GM19043 (cell line): ENCODE data around the gene IDH3G.
"Not testable (repeated sequence)": the region's sequence is repeated elsewhere in the genome, so short reads cannot be mapped to it uniquely, and the experiment has no call there.

ENCODE experiments used
- ATAC-seq: cut with Tn5 transposase; IDR thresholded peaks from one replicate; pipeline ENCODE4 v1.9.1; 2021; ENCODE audit warnings: low read depth; ENCODE audit not compliant: unreplicated experiment

IDH3G gene

DNA sequence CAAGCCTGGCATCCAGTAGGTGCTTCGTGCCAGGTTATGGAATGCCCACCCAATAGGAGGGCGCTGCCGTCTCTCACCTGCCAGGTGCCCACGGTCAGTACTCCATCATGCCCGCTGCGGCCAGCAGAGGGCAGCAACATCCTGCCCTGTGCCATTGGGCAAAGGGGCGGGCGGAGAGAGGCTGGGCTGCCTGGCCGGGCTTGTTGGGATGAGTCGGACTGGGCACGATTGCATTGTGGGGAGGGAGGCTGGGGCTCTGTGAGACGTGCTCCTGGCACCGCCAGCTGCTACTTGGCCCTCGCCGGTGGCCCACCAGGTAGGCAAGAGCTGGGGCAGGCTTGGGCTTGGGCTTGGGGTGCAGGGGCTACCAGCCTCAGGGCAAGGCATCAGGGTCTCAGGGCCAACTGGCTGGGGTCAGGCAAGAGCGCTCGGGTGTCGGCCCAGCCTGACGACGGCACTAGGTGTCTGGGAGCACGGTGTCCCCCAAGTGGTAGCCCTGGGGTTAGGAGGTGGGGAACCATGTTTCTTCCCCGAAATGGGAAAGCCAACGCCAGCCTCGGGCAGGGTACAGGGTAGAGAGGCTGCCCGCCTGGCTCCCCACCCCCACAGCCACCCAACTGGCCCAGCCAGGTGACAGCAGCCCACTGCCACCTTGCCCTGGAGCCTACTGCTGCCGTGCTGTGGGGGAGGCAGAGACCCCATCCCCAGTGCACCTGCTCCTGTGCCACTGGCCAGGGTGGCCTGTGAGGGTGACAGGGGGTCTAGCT, 30.0 kb downstream of the IDH3G start, which contains the start of gene PLXNB3:
Gene PLXNB3, plus strand, starts transcription at position 261 of the 767 bp plus-strand sequence. CDS start 1,287 bp downstream, outside the sequence.
- ATAC-seq: no peak

GRCh38 chrX:153763298-153763932, 30.8 kb downstream of the IDH3G start:
- no peak for ATAC-seq

DNA sequence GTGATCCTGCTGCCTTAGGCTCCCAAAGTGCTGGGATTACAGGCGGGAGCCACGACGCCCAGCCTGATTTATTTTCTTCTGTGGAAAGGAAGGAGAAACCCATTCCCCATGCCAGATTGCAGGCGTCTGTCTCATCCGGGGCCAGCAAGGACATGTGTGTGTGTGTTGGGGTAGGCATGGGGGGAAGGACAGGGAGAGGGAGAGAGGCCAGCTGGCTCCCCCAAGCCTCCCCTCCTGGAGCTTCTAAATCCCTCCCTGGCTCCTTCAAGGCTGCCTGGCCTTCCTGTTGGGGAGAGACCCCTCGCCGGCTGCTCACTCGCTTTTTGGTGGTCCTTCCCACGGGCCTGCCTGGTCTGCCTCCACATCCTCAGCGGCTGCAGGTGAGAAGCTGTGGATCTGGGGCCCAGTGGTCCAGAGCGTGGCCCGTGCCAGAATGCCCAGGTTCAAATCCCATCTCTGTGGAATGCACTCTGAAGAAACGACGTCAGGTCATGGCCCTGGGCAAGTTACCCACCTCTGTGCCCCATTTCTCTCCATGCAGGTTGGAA, 31.5 kb downstream of the IDH3G start:
- no peak for ATAC-seq

- ATAC-seq: no peak
Observed at GRCh38 chrX:153761863-153762262, 32.3 kb downstream of the IDH3G start.

DNA sequence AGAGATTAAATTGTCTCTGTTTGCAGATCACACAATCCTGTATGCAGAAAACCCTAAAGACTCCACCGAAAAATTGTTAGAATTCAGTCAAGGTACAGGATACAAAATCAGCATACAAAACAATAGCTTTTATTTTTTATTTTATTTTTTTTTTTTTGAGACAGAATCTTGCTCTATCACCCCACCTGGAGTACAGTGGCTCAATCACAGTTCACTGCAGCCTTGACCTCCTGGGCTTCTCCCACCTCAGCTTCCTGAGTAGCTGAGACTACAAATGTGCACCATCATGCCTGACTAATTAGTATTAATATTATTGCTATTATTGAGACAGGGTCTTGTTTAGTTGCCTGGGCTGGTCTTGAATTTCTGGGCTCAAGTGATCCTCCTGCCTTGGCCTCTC, 39.0 kb downstream of the IDH3G start:
- no peak for ATAC-seq

DNA sequence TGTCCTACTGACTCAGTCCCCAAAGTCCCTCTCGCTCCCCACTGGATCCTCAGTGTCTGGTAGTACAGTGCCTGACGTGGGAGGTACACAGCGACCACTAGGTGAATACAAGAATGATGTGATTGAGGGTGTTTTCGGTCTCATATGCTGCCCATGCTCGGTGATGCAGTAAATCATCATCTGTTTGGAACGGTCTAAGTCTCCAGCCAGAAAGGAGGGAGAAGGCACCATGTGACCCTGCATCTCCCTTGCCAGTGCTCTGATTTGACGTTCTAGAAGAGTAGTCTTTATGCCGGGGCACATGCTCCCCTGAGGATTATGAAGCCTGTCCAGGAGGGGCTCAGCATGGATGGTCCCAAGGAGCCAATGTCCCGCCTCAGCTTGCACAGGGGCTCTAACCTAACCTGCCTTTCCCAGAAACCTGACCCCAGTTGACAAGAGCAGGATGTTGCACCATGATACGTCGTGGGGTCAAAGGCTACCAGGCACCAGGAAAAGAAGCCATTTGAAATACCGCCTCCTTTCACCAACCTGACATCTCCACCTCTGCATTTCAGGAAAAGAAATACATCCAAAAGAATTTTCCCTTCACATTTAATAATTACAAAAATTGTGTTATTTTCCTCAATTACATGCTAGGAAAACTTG, 43.9 kb downstream of the IDH3G start:
- ATAC-seq: no peak

DNA sequence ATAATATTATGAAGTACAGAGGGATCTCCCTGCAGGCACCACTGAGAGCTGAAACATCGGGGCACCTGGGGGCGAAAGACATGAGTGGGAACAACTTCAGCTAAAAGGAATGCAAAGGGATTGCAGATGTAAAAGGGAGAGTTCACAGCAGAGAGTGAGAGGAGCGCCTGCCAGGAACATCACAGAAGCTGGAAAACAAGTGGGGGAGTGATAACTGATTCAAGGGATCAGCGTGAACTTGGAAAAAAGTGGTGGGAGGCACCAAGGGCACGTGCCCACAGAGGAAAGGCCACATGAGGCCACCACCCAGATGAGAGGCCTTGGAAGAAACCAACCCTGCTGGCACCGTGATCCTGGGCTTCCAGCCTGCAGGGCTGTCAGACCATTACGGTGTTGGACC, 45.2 kb downstream of the IDH3G start:
- not testable (repeated sequence) for ATAC-seq

DNA sequence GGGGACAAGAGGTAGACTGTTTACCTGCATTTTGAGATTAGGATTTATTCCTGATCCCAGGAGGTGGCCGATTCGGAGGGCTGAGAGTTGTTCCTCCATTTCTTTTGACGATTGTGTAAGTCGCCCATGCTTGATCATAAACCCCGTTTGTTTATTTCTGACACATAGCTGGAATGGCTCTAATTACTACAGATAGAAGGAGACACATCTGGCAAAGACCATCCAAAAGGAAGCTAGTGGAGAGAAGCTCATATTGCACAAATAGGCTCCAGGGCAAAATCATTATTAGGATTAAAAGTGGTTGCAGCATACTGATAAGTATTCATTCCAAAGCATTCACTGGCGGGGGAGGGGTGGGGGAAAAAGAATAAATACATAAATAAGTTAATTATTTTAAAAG, 47.2 kb downstream of the IDH3G start:
- not testable (repeated sequence) for ATAC-seq

DNA sequence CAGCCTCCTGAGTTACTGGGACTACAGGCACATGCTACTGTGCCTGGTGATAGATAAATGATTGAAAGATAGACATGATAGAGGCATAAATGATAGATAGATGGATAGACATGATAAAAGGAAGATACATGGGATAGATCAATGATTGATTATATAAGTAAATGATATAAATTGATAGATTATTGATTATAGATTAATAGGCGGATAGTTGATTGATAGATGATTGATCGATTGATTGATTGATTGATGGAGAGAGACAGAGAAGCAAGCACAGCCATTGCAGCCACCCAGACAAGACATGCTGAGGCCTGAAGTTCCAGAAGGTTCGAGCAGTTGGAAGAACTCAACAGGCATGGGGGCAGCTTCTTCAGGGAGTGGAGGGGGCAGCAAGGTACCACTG, 47.8 kb downstream of the IDH3G start:
- no peak for ATAC-seq

- ATAC-seq: not testable (repeated sequence)
Observed at GRCh38 chrX:153745067-153745433, 49.1 kb downstream of the IDH3G start.

DNA sequence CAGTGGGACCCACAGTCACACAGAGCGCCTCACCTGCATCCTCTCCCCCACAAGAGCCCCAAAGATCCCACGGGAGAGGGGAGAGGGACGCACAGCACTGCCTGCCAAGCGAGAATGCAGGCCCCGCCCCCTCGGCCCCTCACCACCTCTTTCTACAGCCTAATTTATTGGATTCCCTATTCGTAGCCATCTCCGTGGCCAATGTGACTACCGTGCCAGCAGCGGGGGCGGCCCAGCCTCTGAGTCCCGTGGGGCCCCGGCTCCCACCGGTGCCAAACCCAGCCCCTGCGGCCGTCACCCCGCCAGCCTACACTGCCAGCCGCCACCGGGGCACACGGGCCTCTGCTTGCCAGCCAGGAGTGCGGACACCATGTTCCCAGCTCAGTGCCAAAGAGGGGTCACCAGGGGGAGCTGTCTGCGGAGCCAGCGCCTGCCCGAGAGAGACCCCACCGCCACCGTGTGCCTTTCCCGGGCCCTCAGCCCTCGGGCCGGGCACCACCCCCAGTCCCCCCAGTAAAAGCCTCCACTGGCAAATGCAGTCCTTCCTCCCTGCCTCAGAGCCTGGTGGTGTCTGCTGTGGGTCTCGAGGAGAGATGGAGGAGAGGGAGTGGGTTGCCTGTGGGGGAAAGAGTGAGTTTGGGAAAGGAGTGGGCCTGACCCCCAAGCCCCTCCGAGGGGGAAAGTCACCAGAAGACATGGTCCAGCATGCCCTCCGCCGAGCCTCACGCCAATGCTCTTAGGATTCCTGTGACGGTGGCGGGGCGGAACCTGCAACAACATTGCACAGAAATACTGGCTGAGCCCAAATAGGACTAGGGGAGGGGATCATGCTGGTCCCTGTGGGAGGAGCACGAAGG, 49.7 kb downstream of the IDH3G start:
- no peak for ATAC-seq

DNA sequence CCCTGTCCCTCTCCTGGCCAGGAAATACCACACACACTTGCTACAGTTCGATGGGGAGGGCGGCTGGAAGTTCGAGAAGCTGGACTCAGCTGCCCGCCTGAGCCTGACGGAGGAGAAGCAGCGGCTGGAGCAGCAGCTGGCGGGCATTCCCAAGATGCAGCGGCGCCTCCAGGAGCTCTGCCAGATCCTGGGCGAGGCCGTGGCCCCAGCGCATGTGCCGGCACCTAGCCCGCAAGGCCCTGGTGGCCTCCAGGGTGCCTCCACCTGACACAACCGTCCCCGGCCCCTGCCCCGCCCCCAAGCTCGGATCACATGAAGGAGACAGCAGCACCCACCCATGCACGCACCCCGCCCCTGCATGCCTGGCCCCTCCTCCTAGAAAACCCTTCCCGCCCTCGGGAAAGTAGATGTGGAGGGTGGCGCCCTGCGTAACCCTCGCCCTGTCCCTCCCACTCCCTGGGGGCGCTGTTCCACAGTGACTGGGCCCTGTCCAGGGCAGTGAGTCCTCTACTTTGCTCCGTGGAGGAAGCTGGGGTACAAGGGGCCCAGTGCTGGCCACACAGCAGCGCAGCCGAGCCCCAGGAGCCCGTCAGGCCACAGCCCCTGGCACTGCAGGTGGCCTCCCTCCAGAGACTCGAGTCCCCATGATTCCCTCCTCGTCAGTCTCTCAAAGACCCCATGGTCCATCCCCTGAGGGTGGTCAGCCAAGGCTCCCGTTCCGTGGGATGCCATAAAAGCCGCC, 50.5 kb downstream of the IDH3G start:
- ATAC-seq: not testable (repeated sequence)

- ATAC-seq: not testable (repeated sequence)
Observed at GRCh38 chrX:153742796-153743467, 51.2 kb downstream of the IDH3G start.

- not testable (repeated sequence) for ATAC-seq
Observed at GRCh38 chrX:153742111-153742510, 52.1 kb downstream of the IDH3G start.

- ATAC-seq: no peak
Observed at GRCh38 chrX:153741446-153741845, 52.7 kb downstream of the IDH3G start.

DNA sequence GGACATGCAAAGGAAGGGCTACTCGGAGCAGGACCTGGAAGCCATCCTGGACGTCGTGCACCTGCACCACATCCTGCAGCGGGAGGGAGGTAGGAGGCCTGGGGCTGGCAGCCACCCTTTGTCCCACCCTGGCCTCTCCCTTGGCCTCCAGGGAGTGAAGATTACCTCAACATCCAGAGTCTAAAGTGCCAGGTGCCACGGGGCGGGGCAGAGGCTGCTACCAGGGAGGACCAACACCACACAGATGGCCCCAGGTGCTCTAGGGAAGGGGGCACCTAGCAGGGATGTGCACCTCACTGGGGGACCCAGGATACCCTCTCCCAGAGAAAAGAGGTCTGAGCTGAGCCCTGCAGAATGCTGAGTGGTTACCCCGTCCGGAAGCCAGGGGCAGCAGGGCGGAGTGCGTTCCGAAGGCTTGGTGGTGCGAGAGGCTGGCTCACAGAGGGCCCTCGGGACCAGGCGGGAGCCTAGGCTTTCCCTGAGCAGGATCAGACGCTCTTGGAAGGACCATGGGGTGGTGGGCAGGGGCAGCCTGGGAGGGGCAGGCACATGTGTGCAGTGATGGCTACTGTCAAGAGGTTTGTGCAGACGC, 53.4 kb downstream of the IDH3G start:
- ATAC-seq: no peak

GRCh38 chrX:153739754-153740486, 54.3 kb downstream of the IDH3G start:
- ATAC-seq: no peak

DNA sequence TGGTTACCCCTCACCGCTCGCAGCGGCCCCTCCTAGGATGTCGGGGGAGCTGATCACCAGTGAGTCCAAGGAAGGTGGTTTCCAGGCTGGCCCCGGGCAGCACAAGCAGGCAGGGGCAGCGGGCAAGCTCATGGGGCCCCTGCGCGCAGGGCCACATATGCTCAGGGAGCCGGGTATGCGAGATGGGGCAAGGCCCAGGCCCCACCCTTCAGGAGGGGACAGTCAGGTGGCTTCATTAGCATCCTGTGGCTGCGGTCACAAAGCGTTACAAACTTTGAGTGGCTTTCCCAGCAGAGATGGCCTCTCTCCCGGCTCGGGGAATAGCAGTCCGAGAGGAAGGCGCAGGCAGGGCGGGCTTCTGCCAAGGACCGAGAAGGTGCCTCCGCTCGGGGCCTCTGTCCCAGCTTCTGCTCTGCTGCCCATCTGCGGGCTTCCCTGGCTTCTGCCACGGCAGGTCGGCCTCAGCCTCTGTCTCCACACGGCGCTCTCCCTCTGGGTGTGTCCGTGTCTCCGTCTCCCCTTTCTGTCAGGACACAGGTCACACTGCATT, 56.0 kb downstream of the IDH3G start:
- no peak for ATAC-seq
